Stimulated activated CD8-positive, alpha-beta memory T cell treated with anti-CD3 and anti-CD28 coated beads, Interleukin-4, amount 100 ng/mL, for 4 hours (primary cell): ENCODE measurements around the gene ABCF3.
"Not testable (repeated sequence)": the region's sequence is repeated elsewhere in the genome, so short reads cannot be mapped to it uniquely, and the experiment has no call there.

Experiments used
- DNase-seq, 2 donors: peaks; one replicate each; pipeline ENCODE4 v3.0.0-alpha.2; 2020; ENCODE audit warnings: low read depth in 2 of 2, low spot score in 1 of 2

Gene ABCF3

GRCh38 chr3:184186184-184186901 is at the start of gene ABCF3:
Gene ABCF3 (plus strand): TSS chr3:184186199. CDS start chr3:184186208, 9 bp downstream.
- DNase-seq: no peak

DNA sequence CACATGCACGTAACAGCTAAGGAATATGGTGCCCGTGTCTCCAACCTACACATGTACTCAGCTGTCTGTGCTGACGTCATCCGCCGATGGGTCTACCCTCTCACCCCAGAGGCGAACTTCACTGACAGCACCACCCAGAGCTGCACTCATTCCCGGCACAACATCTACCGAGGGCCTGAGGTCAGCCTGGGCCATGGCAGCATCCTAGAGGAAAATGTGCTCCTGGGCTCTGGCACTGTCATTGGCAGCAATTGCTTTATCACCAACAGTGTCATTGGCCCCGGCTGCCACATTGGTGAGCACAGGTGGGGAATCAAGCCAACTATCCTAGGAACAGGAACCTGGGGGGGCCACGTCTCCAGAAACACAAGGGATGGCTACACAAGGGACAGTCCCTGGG is 45.6 kb upstream of the ABCF3 start:
- DNase-seq: no peak

DNA sequence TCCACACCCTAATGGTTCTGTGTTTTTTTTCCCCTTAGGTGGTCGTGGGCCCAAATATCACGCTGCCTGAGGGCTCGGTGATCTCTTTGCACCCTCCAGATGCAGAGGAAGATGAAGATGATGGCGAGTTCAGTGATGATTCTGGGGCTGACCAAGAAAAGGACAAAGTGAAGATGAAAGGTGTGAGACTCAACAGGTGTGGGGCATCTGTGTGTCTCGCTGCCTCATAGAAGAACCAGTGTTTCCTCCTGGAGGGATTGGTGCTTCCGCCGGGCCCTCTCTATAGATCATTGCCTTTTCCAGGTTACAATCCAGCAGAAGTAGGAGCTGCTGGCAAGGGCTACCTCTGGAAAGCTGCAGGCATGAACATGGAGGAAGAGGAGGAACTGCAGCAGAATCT is 43.8 kb upstream of the ABCF3 start:
- no peak for DNase-seq

- DNase-seq: no peak
Observed at GRCh38 chr3:184143327-184143726, 42.7 kb upstream of the ABCF3 start.

DNA sequence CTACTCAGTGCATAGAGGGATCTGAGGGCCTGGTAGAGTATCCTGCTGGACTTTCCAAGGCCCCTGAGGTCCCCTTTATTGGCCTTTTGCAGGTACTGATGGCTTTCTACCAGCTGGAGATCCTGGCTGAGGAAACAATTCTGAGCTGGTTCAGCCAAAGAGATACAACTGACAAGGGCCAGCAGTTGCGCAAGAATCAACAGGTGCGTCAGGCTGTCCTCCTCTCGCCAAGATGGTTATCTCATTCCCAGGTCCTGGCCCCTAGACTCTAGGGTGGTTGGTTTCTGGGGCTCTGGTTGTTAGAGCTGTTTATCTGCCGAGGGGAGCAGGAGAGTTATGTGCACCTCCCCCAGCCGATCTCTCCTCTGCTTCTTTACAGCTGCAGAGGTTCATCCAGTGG is 41.5 kb upstream of the ABCF3 start:
- DNase-seq: no peak

DNA sequence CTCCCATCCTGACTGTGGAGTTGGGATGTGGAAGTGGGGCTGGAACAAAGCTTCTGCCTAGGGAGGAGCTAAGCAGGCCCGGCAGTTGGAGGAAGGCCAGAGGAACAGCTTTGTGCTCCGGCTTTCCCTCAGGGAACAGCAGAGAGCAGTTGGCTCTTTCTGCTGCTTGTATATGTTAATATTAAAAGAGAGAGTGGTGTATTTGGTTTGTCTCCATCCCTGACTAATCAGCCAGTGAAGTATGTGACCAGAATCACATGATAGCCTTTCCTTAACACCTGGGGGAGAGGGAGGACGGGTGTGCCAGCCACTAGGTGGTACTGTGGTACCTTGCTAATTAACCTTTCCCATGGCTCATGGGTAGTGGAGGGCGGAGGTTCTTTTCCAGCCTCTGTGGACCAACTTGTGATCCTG is 40.9 kb upstream of the ABCF3 start:
- DNase-seq: no peak

DNA sequence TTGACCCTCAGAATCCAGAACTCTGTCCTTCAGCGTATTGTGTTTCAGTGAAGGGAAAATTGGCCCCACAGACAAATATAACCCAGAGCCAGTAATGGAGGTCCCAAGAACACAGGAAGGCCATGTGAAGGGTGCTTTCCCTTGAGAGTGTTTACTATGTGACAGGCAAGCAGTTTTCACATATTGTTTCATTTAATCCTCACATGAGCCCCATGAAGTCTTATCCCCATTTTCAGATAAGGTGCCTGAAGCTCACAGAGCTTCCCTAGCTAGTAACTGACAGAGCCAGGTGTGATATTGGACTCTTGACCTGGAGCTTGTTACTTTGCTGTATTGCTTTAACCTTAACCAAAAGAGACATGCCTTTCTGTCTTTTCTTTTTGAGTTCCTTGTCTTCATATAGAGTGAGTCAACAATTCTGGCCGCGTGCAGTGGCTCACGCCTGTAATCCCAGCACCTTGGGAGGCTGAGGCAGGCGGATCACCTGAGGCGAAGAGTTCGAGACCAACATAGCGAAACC is 40.2 kb upstream of the ABCF3 start:
- no peak for DNase-seq

DNA sequence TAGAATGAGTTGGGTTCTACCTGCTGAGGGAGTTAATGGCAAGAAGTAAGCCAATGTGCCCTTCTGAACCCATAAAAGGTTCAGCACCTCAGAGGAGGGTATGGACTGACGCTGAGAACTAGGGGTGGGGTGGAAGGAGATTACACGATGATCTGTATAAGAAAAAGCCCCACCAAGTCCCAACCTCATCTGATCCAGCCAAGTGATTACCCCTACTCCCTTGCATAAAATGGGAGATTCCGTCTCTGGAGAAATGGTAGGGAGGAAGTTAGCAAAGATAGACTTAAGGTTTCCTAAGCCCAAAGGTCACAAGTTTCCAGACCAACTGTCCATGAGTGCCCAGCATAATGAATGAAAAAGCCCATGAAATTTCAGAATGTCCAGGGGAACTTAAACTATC is 37.9 kb upstream of the ABCF3 start:
- DNase-seq: no peak

DNA sequence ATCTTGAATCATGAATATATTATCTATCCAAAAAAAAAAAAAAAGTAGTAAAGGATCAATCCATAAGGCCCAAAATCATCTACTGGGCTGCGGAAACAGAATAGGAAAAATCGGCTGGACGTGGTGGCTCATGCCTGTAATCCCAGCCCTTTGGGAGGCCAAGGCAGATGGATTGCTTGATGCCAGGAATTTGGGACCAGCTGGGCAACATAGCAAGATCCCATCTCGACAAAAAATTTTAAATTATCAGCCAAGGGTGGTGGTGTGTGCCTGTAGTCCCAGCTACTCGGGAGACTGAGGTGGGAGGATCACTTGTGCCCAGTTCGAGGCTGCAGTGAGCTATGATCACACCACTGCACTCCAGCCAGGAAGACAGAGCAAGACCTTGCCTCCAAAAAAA is 36.9 kb upstream of the ABCF3 start:
- no peak for DNase-seq

DNA sequence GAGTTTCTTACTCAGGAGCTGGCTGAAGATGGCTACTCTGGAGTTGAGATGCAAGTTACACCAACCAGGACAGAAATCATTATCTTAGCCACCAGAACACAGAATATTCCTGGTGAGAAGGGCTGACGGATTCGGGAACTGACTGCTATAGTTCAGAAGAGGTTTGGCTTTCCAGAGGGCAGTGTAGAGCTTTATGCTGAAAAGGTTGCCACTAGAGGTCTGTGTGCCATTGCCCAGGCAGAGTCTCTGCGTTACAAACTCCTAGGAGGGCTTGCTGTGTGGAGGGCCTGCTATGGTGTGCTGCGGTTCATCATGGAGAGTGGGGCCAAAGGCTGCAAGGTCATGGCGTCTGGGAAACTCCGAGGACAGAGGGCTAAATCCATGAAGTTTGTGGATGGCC is 36.2 kb upstream of the ABCF3 start:
- not testable (repeated sequence) for DNase-seq

- no peak for DNase-seq
Observed at GRCh38 chr3:184154885-184155643, 30.9 kb upstream of the ABCF3 start, which contains the start of gene DVL3. Gene DVL3 (plus strand): TSS chr3:184155377. CDS start chr3:184155636, 259 bp downstream.

- DNase-seq: no peak
Observed at GRCh38 chr3:184155644-184156521, 30.1 kb upstream of the ABCF3 start.

DNA sequence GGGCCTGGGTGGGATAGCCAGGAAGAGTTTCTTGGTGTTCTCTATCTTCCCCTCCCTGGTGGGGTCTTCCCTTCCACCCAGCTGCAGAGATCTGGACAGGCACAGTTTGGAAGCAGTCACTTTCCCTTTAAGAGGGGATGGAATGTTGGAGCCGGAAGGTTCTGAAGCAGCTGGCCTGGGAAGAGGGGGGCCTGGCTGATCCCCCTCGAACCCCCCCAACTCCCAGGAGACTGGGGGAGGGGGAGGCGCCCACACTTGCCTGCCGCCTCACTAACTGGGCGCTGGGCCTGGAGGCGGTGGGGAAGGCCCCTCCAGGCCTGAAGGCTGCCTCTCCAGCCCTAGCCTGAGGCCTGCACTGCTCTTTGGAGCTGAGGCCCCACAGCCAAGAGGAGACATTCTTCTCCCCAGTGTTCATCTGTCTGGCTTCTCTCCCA is 29.5 kb upstream of the ABCF3 start:
- DNase-seq: no peak

- DNase-seq: no peak
Observed at GRCh38 chr3:184157206-184157605, 28.8 kb upstream of the ABCF3 start.

DNA sequence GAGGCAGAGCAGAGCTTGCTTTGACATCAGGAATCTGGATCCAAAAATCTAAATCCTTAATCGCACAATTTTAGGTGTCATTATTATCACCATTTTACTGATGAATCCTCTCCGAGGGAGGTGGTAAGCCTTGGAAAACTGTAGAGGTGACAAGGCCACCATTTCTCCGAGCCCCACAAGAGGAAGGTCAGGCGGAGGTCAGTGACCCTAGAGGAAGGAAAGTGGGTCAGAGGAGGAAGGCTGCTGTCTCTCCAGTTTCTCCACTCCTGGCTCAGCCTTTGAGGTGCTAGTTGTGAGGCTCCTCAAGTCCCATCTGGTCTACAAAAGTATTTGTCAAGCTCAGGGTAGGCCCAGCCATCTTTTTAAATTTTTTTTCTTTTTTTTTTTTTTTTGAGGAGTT is 27.6 kb upstream of the ABCF3 start:
- DNase-seq: no peak

DNA sequence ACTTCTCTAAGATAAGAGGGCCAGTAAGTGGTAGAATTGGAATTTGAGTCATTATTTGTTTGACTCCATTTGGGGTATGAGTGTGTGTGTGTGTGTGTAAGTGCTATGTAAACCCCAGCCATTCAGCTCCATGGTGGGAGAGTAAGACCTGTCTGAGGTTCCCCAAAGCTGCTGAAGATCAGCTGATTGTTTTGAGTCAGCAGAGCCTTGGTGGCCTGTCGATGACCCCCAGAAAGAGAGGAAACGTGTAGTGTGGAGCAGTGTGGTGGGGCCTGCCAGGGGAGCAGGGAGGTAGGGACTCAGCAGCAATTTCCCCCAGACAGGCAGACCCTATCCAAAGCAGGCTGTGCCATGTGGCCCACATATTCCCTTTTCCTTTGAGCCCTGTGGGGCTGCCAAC is 25.5 kb upstream of the ABCF3 start:
- no peak for DNase-seq

DNA sequence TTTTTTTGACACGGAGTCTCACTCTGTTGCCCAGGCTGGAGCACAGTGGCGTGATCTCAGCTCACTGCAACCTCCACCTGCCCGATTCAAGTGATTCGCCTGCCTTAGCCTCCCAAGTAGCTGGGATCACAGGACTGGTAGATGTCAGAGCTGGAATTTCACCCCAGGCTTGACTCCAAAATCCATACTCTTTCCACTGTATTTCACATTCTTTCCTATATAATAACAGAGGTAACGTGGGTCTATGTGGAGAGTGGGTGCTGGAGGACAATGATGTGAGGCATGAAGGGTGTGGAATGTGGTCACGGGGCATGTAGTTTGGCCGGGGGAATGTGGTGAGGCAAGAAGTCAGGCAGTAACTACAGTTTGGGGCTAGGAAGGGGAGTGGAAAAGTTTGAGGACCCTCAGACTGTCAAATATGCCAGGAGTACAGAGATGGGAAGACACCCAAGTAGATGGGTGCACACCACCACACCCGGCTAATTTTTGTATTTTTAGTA is 23.4 kb upstream of the ABCF3 start:
- DNase-seq: not testable (repeated sequence)

GRCh38 chr3:184164648-184165330 is 21.2 kb upstream of the ABCF3 start:
- no peak for DNase-seq

GRCh38 chr3:184165543-184165942 is 20.5 kb upstream of the ABCF3 start:
- DNase-seq: no peak

- DNase-seq: no peak
Observed at GRCh38 chr3:184166671-184167070, 19.3 kb upstream of the ABCF3 start.

DNA sequence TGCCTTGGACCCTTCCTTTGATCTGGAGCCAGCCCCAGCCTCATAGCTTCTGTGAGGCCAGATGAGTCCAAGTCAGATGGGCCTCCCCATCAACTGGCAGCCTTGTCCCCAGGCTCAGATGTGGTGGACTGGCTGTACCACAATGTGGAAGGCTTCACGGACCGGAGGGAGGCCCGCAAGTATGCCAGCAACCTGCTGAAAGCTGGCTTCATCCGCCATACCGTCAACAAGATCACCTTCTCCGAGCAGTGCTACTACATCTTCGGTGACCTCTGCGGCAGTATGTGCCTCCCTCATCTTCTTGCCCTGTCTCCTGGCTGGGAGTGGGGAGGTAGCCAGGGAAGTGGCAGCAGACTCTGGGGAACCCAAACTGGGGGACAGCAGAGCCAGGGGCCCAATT is 18.2 kb upstream of the ABCF3 start:
- DNase-seq: no peak
